Measurements from ENCODE around the gene ZNF878. TPM values are rescaled to one million over a fixed set of nuclear protein-coding genes. Genes with fewer than 3 reads are reported as not detected.
A peak's percentile ranks its signal among the peaks of the same experiment; 100 is the strongest.

The ZNF878 gene
- polyA plus RNA-seq, 3 donors = not detected

DNA sequence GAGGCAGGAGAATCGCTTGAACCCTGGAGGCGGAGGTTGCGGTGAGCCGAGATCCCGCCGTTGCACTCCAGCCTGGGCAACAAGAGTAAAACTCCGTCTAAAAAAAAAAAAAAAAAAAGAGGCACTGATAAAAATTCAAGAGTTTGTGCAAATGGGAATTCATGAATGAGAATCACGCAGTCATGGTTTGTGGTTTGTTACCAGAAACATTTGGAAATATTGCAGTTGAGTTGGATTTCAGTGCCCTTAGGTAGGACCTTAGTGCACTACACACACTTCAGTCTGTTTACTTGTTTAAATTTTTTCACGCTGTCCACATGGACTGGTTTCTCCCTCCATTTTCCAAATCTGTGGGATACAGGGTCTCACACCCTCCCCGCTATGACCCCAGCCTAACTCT is 40.2 kb upstream of the ZNF878 start:
- Mint-ChIP-seq H3K9me3 (peaks cover 3 to 20% (median 12%) of the 10 kb centered on the region in 7 donors), H3K4me1 (peaks cover 33% of the 10 kb centered on the region), H3K27me3 (ENCODE audit: low read depth in 3 of 3) (peaks cover 0 to 3% (median 1%) of the 10 kb centered on the region in 3 donors), H3K27ac (peak overlapping the region in 3 of 7 donors; percentile 54 to 85 (median 58)), H3K36me3 (peaks cover 3 to 9% of the 10 kb centered on the region in 2 donors), H3K4me3 (peak overlapping the region; percentile 91 to 95)
- peaks cover 13 to 14% of the 10 kb centered on the region in 2 donors for H3K4me1 ChIP-seq (ENCODE audit: control insufficient read depth in 1 of 2, insufficient read depth in 2 of 2, low read length in 2 of 2)
- no peaks in the 10 kb centered on the region for H3K27me3 ChIP-seq (ENCODE audit: control insufficient read depth in 2 of 2, insufficient read depth in 2 of 2, low read length in 2 of 2)
- TF ChIP-seq, protein P1, sequence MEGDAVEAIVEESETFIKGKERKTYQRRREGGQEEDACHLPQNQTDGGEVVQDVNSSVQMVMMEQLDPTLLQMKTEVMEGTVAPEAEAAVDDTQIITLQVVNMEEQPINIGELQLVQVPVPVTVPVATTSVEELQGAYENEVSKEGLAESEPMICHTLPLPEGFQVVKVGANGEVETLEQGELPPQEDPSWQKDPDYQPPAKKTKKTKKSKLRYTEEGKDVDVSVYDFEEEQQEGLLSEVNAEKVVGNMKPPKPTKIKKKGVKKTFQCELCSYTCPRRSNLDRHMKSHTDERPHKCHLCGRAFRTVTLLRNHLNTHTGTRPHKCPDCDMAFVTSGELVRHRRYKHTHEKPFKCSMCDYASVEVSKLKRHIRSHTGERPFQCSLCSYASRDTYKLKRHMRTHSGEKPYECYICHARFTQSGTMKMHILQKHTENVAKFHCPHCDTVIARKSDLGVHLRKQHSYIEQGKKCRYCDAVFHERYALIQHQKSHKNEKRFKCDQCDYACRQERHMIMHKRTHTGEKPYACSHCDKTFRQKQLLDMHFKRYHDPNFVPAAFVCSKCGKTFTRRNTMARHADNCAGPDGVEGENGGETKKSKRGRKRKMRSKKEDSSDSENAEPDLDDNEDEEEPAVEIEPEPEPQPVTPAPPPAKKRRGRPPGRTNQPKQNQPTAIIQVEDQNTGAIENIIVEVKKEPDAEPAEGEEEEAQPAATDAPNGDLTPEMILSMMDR (IDR thresholded peaks at IDR 0.05) = no peak
- H3K79me2 ChIP-seq (ENCODE audit: insufficient read depth, low read length) = peaks cover 16% of the 10 kb centered on the region
- WGBS (ENCODE audit: insufficient coverage) = 10% methylated on average over 8 of the region's 10 CpGs
- no peaks in the 10 kb centered on the region for H4K20me1 ChIP-seq (ENCODE audit: insufficient read depth, low read length)
- peak overlapping the region; percentile 79 for H3K4me2 ChIP-seq (replicated peaks; ENCODE audit: extremely low read depth, low read length, poor library complexity, severe bottlenecking)
- H3K27ac ChIP-seq (ENCODE audit: low read depth in 1 of 2, low read length in 2 of 2) = peak overlapping the region in 1 of 2 donors; percentile 64
- peak overlapping the region; percentile 65 to 89 (median 74) for H3K4me3 ChIP-seq (replicated peaks in 1 of 3; ENCODE audit: low read depth in 2 of 3, low read length in 3 of 3)
- intact Hi-C loops (cut with micrococcal nuclease) = loop anchor here (5.0 kb wide), 1 partner anchor 49 kb away; the partner anchor contains the start of gene ZNF20 (in 2 of the 2)
- H3K9me3 ChIP-seq (replicated peaks in 1 of 2; ENCODE audit: control insufficient read depth in 1 of 2, insufficient read depth in 1 of 2, low read length in 2 of 2) = peaks cover 0 to 7% of the 10 kb centered on the region in 2 donors
- no peaks in the 10 kb centered on the region for H3K36me3 ChIP-seq (replicated peaks in 1 of 2; ENCODE audit: control insufficient read depth in 1 of 2, insufficient read depth in 2 of 2, low read length in 2 of 2)
- peak in 1 of 3 donors; percentile 5 for DNase-seq
- H2AFZ ChIP-seq (ENCODE audit: insufficient read depth, low read depth, low read length, poor library complexity, severe bottlenecking) = peak overlapping the region; percentile 97
- peak overlapping the region; percentile 76 for H3K9ac ChIP-seq (ENCODE audit: insufficient read depth, low read length, poor library complexity, severe bottlenecking)

DNA sequence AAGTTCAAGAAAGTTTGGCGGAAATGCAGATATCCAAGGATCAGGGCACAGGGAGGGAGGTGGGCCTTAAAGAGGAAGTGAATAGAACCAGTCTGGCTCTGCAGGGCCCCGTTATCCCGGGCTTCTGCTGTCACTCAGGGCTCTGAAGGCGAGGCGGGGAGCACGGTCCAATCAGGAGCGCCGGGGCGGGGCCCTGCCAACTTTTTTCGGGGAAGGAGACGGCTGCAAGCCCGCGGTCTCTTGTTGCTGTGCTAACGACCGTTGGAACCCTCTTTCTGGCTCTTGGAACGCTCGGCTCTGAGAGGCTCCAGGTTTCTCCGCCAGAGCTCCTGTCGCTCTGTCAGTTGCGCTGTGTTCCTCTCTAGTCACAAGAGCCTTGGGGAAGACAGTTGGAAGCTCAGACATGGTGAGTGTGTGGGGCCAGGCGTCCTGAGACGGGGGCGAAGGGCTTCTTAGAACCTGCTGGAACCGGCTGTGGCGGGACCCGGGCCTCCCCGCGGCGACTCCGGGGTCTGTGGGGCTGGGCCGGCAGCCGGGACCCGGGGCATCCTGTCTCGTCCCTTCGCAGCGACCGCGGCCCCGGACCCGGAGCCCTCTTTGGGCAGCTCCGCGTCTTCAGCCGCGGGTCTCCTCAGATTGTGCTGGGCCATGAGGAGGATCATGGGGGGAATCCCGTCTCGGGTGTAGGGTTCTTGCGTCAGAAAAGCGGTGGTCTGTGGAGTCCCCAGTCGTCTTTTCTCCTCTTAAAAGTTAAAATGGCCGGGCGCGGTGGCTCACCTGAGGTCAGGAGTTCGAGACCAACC is 39.5 kb upstream of the ZNF878 start:
- peak overlapping the region; percentile 47 to 64 for H3K27ac ChIP-seq (ENCODE audit: low read depth in 1 of 2, low read length in 2 of 2)
- no peaks in the 10 kb centered on the region for H3K36me3 ChIP-seq (replicated peaks in 1 of 2; ENCODE audit: control insufficient read depth in 1 of 2, insufficient read depth in 2 of 2, low read length in 2 of 2)
- H3K4me3 ChIP-seq (replicated peaks in 1 of 3; ENCODE audit: low read depth in 2 of 3, low read length in 3 of 3) = peak overlapping the region; percentile 65 to 89 (median 74)
- H3K79me2 ChIP-seq (ENCODE audit: insufficient read depth, low read length) = peaks cover 16% of the 10 kb centered on the region
- Mint-ChIP-seq H3K9me3 (peaks cover 3 to 17% (median 11%) of the 10 kb centered on the region in 7 donors), H3K36me3 (peaks cover 3 to 7% of the 10 kb centered on the region in 2 donors), H3K27me3 (ENCODE audit: low read depth in 3 of 3) (peaks cover 0 to 3% (median 1%) of the 10 kb centered on the region in 3 donors), H3K4me1 (peaks cover 31% of the 10 kb centered on the region), H3K4me3 (peak overlapping the region; percentile 91 to 95), H3K27ac (peak overlapping the region in 6 of 7 donors; percentile 40 to 85 (median 73))
- H3K4me2 ChIP-seq (replicated peaks; ENCODE audit: extremely low read depth, low read length, poor library complexity, severe bottlenecking) = peak overlapping the region; percentile 79
- H4K20me1 ChIP-seq (ENCODE audit: insufficient read depth, low read length) = no peaks in the 10 kb centered on the region
- H3K9ac ChIP-seq (ENCODE audit: insufficient read depth, low read length, poor library complexity, severe bottlenecking) = peak overlapping the region; percentile 76
- peak overlapping the region; percentile 97 for H2AFZ ChIP-seq (ENCODE audit: insufficient read depth, low read depth, low read length, poor library complexity, severe bottlenecking)
- peaks cover 0 to 2% of the 10 kb centered on the region in 2 donors for H3K9me3 ChIP-seq (replicated peaks in 1 of 2; ENCODE audit: control insufficient read depth in 1 of 2, insufficient read depth in 1 of 2, low read length in 2 of 2)
- H3K4me1 ChIP-seq (ENCODE audit: control insufficient read depth in 1 of 2, insufficient read depth in 2 of 2, low read length in 2 of 2) = peaks cover 13 to 14% of the 10 kb centered on the region in 2 donors
- intact Hi-C loops (cut with micrococcal nuclease) = loop anchor here (5.0 kb wide), 1 partner anchor 50 kb away; the partner anchor contains the start of gene ZNF20 (in 2 of the 2)
- no peaks in the 10 kb centered on the region for H3K27me3 ChIP-seq (ENCODE audit: control insufficient read depth in 2 of 2, insufficient read depth in 2 of 2, low read length in 2 of 2)
- DNase-seq = peak; percentile 60 to 70 (median 63)
- WGBS (ENCODE audit: insufficient coverage) = 0% methylated on average over 46 of the region's 53 CpGs
- TF ChIP-seq, protein P1 (IDR thresholded peaks at IDR 0.05) = no peak
